ENCODE data around the gene BTBD7. TPM values are rescaled to one million over a fixed set of nuclear protein-coding genes. Genes with fewer than 3 reads are reported as not detected.

The BTBD7 gene
- total RNA-seq, 1 donor from 2014 or later = 39.4 TPM

DNA sequence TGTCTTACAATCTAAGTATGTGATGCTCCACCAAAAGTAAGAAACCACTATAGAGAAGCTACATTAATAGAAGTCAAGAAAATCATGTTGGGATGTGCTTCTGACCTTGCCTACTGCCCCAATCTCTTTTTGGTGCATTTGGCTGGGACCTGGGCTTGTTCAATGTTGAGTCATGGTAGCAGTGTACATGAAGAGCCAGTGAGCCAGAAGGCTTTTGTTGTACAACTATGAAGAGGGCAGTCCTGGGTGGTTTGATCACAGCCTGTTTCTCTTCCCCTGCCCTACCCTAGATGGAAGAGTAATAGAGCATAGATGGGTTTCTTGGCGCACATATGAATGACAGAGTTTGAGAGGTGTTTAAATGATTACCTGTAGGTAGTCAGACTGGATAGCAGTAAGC, 69.4 kb downstream of the BTBD7 start:
- Histone ChIP-seq H3K27me3 (ENCODE audit: low read depth) (no peaks in the 10 kb centered on the region), H3K9me3 (no peaks in the 10 kb centered on the region), H3K27ac (no peak overlapping the region), H3K4me3 (no peak overlapping the region), H3K36me3 (peaks cover 39% of the 10 kb centered on the region), H3K4me1 (no peaks in the 10 kb centered on the region)
- no peak for TF ChIP-seq CTCF (IDR thresholded peaks at IDR 0.05)
- DNase-seq (no peak), ATAC-seq (no peak)
- intact Hi-C loops (cut with DNase I) = no loop called here

DNA sequence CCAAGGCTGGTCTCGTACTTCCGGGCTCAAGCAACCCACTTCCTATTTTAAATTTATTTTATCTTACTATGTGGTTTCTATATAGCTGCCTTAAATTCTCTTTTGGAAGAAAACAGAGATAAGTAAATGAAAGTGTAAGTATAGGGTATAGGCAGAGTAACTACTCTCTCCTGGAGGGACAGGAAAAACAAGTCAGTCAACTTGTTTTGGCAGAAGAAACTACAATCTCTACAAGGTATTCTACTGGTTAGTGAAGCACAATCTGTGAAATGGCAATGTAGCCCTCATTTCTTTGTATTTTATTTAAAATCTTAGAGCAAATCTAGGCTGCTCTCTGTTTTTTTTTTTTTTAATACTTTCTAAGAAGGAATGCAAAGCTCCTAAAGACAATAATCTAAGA, 70.4 kb downstream of the BTBD7 start:
- Histone ChIP-seq H3K9me3 (no peaks in the 10 kb centered on the region), H3K27ac (no peak overlapping the region), H3K4me3 (no peak overlapping the region), H3K4me1 (no peaks in the 10 kb centered on the region), H3K27me3 (ENCODE audit: low read depth) (no peaks in the 10 kb centered on the region), H3K36me3 (peaks cover 42% of the 10 kb centered on the region)
- intact Hi-C loops (cut with DNase I) = no loop called here
- DNase-seq = no peak
- TF ChIP-seq CTCF (IDR thresholded peaks at IDR 0.05) = no peak
- ATAC-seq = no peak

- TF ChIP-seq CTCF (IDR thresholded peaks at IDR 0.05) = no peak
- H3K27ac ChIP-seq = no peak overlapping the region
- no peaks in the 10 kb centered on the region for H3K27me3 ChIP-seq (ENCODE audit: low read depth)
- ATAC-seq (no peak), DNase-seq (no peak)
- no peaks in the 10 kb centered on the region for H3K4me1 ChIP-seq
- no peak overlapping the region for H3K4me3 ChIP-seq
- H3K9me3 ChIP-seq = no peaks in the 10 kb centered on the region
- intact Hi-C loops (cut with DNase I) = no loop called here
- peaks cover 94% of the 10 kb centered on the region for H3K36me3 ChIP-seq
These were observed 83.6 kb downstream of the BTBD7 start for GRCh38 chr14:93249128-93249831.

- DNase-seq (no peak), ATAC-seq (no peak)
- H3K27me3 ChIP-seq (ENCODE audit: low read depth) = no peaks in the 10 kb centered on the region
- H3K4me3 ChIP-seq = no peak overlapping the region
- no peak overlapping the region for H3K27ac ChIP-seq
- intact Hi-C loops (cut with DNase I) = no loop called here
- H3K4me1 ChIP-seq = no peaks in the 10 kb centered on the region
- TF ChIP-seq CTCF (IDR thresholded peaks at IDR 0.05) = no peak
- no peaks in the 10 kb centered on the region for H3K9me3 ChIP-seq
- peaks cover 100% of the 10 kb centered on the region for H3K36me3 ChIP-seq
These were observed 86.3 kb downstream of the BTBD7 start for GRCh38 chr14:93246534-93246933.

GRCh38 chr14:93245764-93246420, 86.9 kb downstream of the BTBD7 start:
- DNase-seq = no peak
- Histone ChIP-seq H3K9me3 (no peaks in the 10 kb centered on the region), H3K4me1 (no peaks in the 10 kb centered on the region), H3K4me3 (no peak overlapping the region), H3K27ac (no peak overlapping the region), H3K36me3 (peaks cover 100% of the 10 kb centered on the region), H3K27me3 (ENCODE audit: low read depth) (no peaks in the 10 kb centered on the region)
- ATAC-seq = no peak
- TF ChIP-seq CTCF (IDR thresholded peaks at IDR 0.05) = no peak
- intact Hi-C loops (cut with DNase I) = no loop called here

Data from lower lobe of right lung (tissue), 2 donors.